Measurements from ENCODE around the gene SCGB1D2. TPM values are rescaled to one million over a fixed set of nuclear protein-coding genes. Genes with fewer than 3 reads are reported as not detected.

SCGB1D2 gene
- total RNA-seq, 3 donors from 2014 or later, result 476 to 485 TPM; not detected in 1

- Histone ChIP-seq H3K27me3 (no peaks in the 10 kb centered on the region), H3K4me3 (no peak overlapping the region), H3K36me3 (no peaks in the 10 kb centered on the region), H3K9me3 (peaks cover 28 to 34% of the 10 kb centered on the region in 2 donors), H3K4me1 (no peaks in the 10 kb centered on the region), H3K27ac (no peak overlapping the region)
- intact Hi-C loops (cut with DNase I; ENCODE audit: low total_unique reads), result no loop called here
- no peak for DNase-seq (ENCODE audit: low spot score in 2 of 2)
- TF ChIP-seq POLR2AphosphoS5 (IDR thresholded peaks at IDR 0.05) (no peak), CTCF (IDR thresholded peaks at IDR 0.05) (no peak), POLR2A (IDR thresholded peaks at IDR 0.05) (no peak)
Observed at GRCh38 chr11:62221498-62221897, 20.5 kb upstream of the SCGB1D2 start.

GRCh38 chr11:62223095-62223494 lies 18.9 kb upstream of the SCGB1D2 start:
- Histone ChIP-seq H3K27ac (no peak overlapping the region), H3K27me3 (no peaks in the 10 kb centered on the region), H3K4me3 (no peak overlapping the region), H3K4me1 (no peaks in the 10 kb centered on the region), H3K9me3 (peaks cover 28 to 34% of the 10 kb centered on the region in 2 donors), H3K36me3 (no peaks in the 10 kb centered on the region)
- no peak for DNase-seq (ENCODE audit: low spot score in 2 of 2)
- intact Hi-C loops (cut with DNase I; ENCODE audit: low total_unique reads), result no loop called here
- TF ChIP-seq POLR2A (IDR thresholded peaks at IDR 0.05) (no peak), POLR2AphosphoS5 (IDR thresholded peaks at IDR 0.05) (no peak), CTCF (IDR thresholded peaks at IDR 0.05) (no peak)

GRCh38 chr11:62233730-62234129 lies 8.3 kb upstream of the SCGB1D2 start:
- H3K9me3 ChIP-seq, result no peaks in the 10 kb centered on the region
- intact Hi-C loops (cut with DNase I; ENCODE audit: low total_unique reads), result no loop called here
- TF ChIP-seq CTCF (IDR thresholded peaks at IDR 0.05) (peak in 1 of 3 donors; percentile 21), POLR2AphosphoS5 (IDR thresholded peaks at IDR 0.05) (no peak)
- H3K36me3 ChIP-seq, result no peaks in the 10 kb centered on the region
- no peaks in the 10 kb centered on the region for H3K27me3 ChIP-seq
- H3K4me3 ChIP-seq, result no peak overlapping the region
- no peaks in the 10 kb centered on the region for H3K4me1 ChIP-seq
- H3K27ac ChIP-seq, result no peak overlapping the region
- no peak for DNase-seq (ENCODE audit: low spot score in 2 of 2)

- no peak for TF ChIP-seq CTCF (IDR thresholded peaks at IDR 0.05)
- TF ChIP-seq POLR2A (IDR thresholded peaks at IDR 0.05), result no peak
- no peak for TF ChIP-seq POLR2AphosphoS5 (IDR thresholded peaks at IDR 0.05)
- Histone ChIP-seq H3K4me3 (no peak overlapping the region), H3K4me1 (no peaks in the 10 kb centered on the region), H3K27ac (no peak overlapping the region), H3K36me3 (no peaks in the 10 kb centered on the region), H3K27me3 (no peaks in the 10 kb centered on the region), H3K9me3 (no peaks in the 10 kb centered on the region)
- intact Hi-C loops (cut with DNase I; ENCODE audit: low total_unique reads), result no loop called here
- DNase-seq (ENCODE audit: low spot score in 2 of 2), result no peak
Observed at GRCh38 chr11:62236187-62236586, 5.9 kb upstream of the SCGB1D2 start.

- no peaks in the 10 kb centered on the region for H3K36me3 ChIP-seq
Observed at GRCh38 chr11:62237499-62237898, 4.5 kb upstream of the SCGB1D2 start.

More at GRCh38 chr11:62237499-62237898, 4.5 kb upstream of the SCGB1D2 start:
- H3K27me3 ChIP-seq, result no peaks in the 10 kb centered on the region
- no peak overlapping the region for H3K4me3 ChIP-seq
- no peak overlapping the region for H3K27ac ChIP-seq
- no peak for TF ChIP-seq POLR2A (IDR thresholded peaks at IDR 0.05)
- TF ChIP-seq POLR2AphosphoS5 (IDR thresholded peaks at IDR 0.05), result no peak
- TF ChIP-seq CTCF (IDR thresholded peaks at IDR 0.05), result no peak
- H3K9me3 ChIP-seq, result no peaks in the 10 kb centered on the region
- intact Hi-C loops (cut with DNase I; ENCODE audit: low total_unique reads), result no loop called here
- no peaks in the 10 kb centered on the region for H3K4me1 ChIP-seq
- no peak for DNase-seq (ENCODE audit: low spot score in 2 of 2)
